Epithelial cell of esophagus (primary cell): Measurements from ENCODE around the gene NCK2.
A peak's percentile ranks its signal among the peaks of the same experiment; 100 is the strongest.

Experiments used
- DNase-seq: peaks from one replicate; pipeline ENCODE4 v3.0.0; 2010; ENCODE audit warnings: low read depth
- H3K4me3 ChIP-seq: 2 replicates; pipeline ENCODE4 v1.5.1; 2011; ENCODE audit warnings: mild to moderate bottlenecking, low read length, control low read depth
- TF ChIP-seq, protein P1 (sequence below): IDR thresholded peaks from 2 replicates; pipeline ENCODE4 v1.5.1; 2011; ENCODE audit warnings: low read depth, mild to moderate bottlenecking, low read length, control low read depth, inconsistent platforms; ENCODE audit not compliant: insufficient read depth; ENCODE audit errors: missing control alignments

The NCK2 gene

GRCh38 chr2:105919191-105919811, 174.6 kb downstream of the NCK2 start:
- TF ChIP-seq, protein P1, sequence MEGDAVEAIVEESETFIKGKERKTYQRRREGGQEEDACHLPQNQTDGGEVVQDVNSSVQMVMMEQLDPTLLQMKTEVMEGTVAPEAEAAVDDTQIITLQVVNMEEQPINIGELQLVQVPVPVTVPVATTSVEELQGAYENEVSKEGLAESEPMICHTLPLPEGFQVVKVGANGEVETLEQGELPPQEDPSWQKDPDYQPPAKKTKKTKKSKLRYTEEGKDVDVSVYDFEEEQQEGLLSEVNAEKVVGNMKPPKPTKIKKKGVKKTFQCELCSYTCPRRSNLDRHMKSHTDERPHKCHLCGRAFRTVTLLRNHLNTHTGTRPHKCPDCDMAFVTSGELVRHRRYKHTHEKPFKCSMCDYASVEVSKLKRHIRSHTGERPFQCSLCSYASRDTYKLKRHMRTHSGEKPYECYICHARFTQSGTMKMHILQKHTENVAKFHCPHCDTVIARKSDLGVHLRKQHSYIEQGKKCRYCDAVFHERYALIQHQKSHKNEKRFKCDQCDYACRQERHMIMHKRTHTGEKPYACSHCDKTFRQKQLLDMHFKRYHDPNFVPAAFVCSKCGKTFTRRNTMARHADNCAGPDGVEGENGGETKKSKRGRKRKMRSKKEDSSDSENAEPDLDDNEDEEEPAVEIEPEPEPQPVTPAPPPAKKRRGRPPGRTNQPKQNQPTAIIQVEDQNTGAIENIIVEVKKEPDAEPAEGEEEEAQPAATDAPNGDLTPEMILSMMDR: no peak
- H3K4me3 ChIP-seq: no peak overlapping the region
- peak; percentile 61 for DNase-seq

DNA sequence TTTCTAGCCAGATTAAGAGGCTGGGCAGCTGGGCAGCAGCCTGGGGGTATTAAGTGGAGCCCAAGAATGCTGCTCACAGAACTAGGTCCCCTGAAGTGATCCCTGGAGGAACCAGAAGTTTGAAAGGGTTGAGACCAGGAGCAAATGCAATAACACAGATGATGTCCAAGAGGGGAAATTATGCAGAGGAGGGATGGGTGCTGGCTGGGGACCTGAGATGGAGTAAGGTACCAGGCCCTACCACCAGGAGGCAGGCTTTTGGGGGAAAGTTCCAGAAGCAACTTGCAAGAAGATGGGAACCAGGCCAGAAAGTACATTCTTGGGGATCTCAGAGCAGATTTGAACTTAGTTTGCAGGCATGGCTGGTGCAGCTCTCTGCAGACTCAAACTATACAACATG, 175.1 kb downstream of the NCK2 start:
- TF ChIP-seq, protein P1: peak; percentile 50
- H3K4me3 ChIP-seq: no peak overlapping the region
- DNase-seq: peak; percentile 48

DNA sequence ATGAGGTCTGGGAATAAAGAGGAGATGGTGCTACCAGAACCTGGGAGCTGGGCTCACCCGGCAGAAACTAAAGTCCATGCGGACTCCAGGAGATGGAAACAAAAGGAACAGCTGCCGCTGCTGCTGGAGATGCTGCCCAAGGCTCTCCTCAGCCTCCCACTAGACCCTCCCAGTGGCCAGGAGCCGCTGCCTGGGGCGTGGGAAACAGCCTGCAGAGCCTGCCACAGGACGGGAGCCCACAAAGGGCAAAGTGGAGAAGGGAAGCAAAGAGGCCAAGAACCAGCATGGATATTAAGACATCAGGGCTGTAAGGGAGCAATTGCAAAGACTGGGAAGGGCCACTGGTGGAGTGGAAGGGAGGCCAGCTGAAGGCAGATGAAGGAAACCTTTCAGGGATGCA, 179.6 kb downstream of the NCK2 start:
- no peak for DNase-seq
- TF ChIP-seq, protein P1: no peak
- no peak overlapping the region for H3K4me3 ChIP-seq

- H3K4me3 ChIP-seq: no peak overlapping the region
- no peak for DNase-seq
- TF ChIP-seq, protein P1: no peak
Observed at GRCh38 chr2:105924932-105925331, 180.2 kb downstream of the NCK2 start.

GRCh38 chr2:105925390-105925789, 180.7 kb downstream of the NCK2 start:
- TF ChIP-seq, protein P1: no peak
- H3K4me3 ChIP-seq: no peak overlapping the region
- DNase-seq: no peak

DNA sequence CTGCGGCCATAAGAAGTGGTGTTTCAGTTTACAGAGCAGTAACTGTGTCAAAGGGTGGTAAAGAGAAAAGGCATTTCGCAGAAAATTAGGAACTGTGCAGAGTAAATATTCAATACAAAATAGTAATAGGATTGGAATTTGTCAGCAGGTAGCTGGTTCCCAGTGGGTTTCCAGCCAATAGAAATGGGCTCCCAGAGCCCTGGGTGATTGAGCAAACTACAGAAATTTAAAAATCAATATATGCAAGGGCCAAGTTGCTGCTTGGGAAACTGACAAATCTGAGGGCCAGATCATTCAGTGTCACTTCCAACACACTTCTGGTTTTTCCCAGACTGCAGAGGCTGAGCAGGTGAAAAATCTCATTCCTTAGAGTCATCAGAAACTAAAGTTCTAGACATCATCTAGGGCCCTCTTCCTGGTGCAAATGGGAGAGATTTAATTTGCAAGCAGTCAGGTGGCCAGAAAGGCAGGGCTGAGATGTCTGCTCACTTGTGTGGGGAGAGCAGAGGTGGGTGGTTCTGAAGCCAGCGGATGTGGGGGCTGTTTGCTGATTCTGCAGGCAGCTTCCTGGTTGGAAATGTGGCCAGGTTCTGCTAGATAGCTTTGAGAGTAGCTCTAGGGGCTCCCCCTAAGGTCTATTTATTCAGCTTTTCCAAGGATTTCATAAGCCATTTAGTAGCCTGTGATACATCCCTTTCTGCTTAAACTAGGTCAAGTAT, 182.4 kb downstream of the NCK2 start:
- H3K4me3 ChIP-seq: no peak overlapping the region
- no peak for DNase-seq

More for the DNA sequence above, 182.4 kb downstream of the NCK2 start:
- TF ChIP-seq, protein P1: no peak
